Neutrophil (primary cell): ENCODE results near the gene C10orf95.

Experiments used
- H3K27ac ChIP-seq: fragments of 200-600 bp; sonication (generic); 2 replicates; pipeline ENCODE4 v1.5.1; 2016; ENCODE audit warnings: mild to moderate bottlenecking, moderate library complexity
- H3K27me3 ChIP-seq: fragments of 200-600 bp; sonication (generic); 2 replicates; pipeline ENCODE4 v1.6.0; 2016; ENCODE audit warnings: mild to moderate bottlenecking
- H3K36me3 ChIP-seq: fragments of 200-600 bp; sonication (generic); 2 replicates; pipeline ENCODE4 v1.5.1; 2017
- H3K4me1 ChIP-seq, 2 experiments: fragments of 200-600 bp in 1 of 2; sonication (generic) in 1 of 2; 1 replicate in 1 of 2; 2 replicates in 1 of 2; pipeline versions ENCODE4 v1.5.1 to v1.6.1; 2013 to 2016; ENCODE audit warnings: low read depth in 1 of 2, low read length in 1 of 2, mild to moderate bottlenecking in 1 of 2, moderate library complexity in 1 of 2; ENCODE audit not compliant: control insufficient read depth in 1 of 2, insufficient read depth in 1 of 2
- H3K4me3 ChIP-seq, 2 experiments: fragments of 200-600 bp in 1 of 2; sonication (generic) in 1 of 2; 1 replicate in 1 of 2; 2 replicates in 1 of 2; pipeline ENCODE4 v1.5.1; 2013 to 2016; ENCODE audit warnings: low read depth in 1 of 2, low read length in 1 of 2, mild to moderate bottlenecking in 1 of 2, moderate library complexity in 1 of 2
- H3K9me3 ChIP-seq: fragments of 200-600 bp; sonication (generic); 2 replicates; pipeline ENCODE4 v1.5.1; 2016
- CTCF ChIP-seq: fragments of 200-600 bp; sonication (generic); IDR thresholded peaks from 2 replicates; pipeline ENCODE4 v1.5.1; 2016; ENCODE audit warnings: antibody characterized with exemption

C10orf95 gene

GRCh38 chr10:102405108-102405571 lies 46.2 kb downstream of the C10orf95 start:
- no peak overlapping the region for H3K27ac ChIP-seq
- no peak overlapping the region for H3K4me3 ChIP-seq
- H3K9me3 ChIP-seq = no peaks in the 10 kb centered on the region
- peaks cover 0 to 5% of the 10 kb centered on the region in 2 experiments for H3K4me1 ChIP-seq
- H3K36me3 ChIP-seq = peaks cover 35% of the 10 kb centered on the region
- TF ChIP-seq CTCF = no peak
- H3K27me3 ChIP-seq = peaks cover 49% of the 10 kb centered on the region

GRCh38 chr10:102404361-102405107 lies 46.8 kb downstream of the C10orf95 start:
- Histone ChIP-seq H3K36me3 (peaks cover 41% of the 10 kb centered on the region), H3K4me3 (no peak overlapping the region), H3K9me3 (no peaks in the 10 kb centered on the region), H3K27ac (no peak overlapping the region), H3K27me3 (peaks cover 43% of the 10 kb centered on the region), H3K4me1 (peaks cover 4 to 11% of the 10 kb centered on the region in 2 experiments)
- TF ChIP-seq CTCF = no peak

- Histone ChIP-seq H3K27me3 (peaks cover 28% of the 10 kb centered on the region), H3K36me3 (peaks cover 53% of the 10 kb centered on the region), H3K27ac (no peak overlapping the region), H3K9me3 (no peaks in the 10 kb centered on the region), H3K4me3 (no peak overlapping the region), H3K4me1 (peaks cover 17 to 20% of the 10 kb centered on the region in 2 experiments)
- TF ChIP-seq CTCF = no peak
These were observed 48.2 kb downstream of the C10orf95 start for GRCh38 chr10:102403115-102403514.

GRCh38 chr10:102402512-102402896 lies 48.8 kb downstream of the C10orf95 start:
- no peak overlapping the region for H3K27ac ChIP-seq
- no peak for TF ChIP-seq CTCF
- H3K9me3 ChIP-seq = no peaks in the 10 kb centered on the region
- H3K27me3 ChIP-seq = peaks cover 22% of the 10 kb centered on the region
- peaks cover 59% of the 10 kb centered on the region for H3K36me3 ChIP-seq
- peaks cover 17 to 20% of the 10 kb centered on the region in 2 experiments for H3K4me1 ChIP-seq
- no peak overlapping the region for H3K4me3 ChIP-seq

GRCh38 chr10:102401735-102402511 lies 49.4 kb downstream of the C10orf95 start:
- Histone ChIP-seq H3K27ac (no peak overlapping the region), H3K4me1 (peaks cover 19 to 20% of the 10 kb centered on the region in 2 experiments)

More at GRCh38 chr10:102401735-102402511, 49.4 kb downstream of the C10orf95 start:
- Histone ChIP-seq H3K27me3 (peaks cover 16% of the 10 kb centered on the region), H3K36me3 (peaks cover 65% of the 10 kb centered on the region), H3K9me3 (no peaks in the 10 kb centered on the region), H3K4me3 (no peak overlapping the region)
- TF ChIP-seq CTCF = no peak
